Fibroblast of upper back skin (primary cell): ENCODE results near the gene NEURL2.
"Not testable (repeated sequence)": the region's sequence is repeated elsewhere in the genome, so short reads cannot be mapped to it uniquely, and the experiment has no call there.

Experiments
- DNase-seq: peaks from one replicate; pipeline ENCODE4 v3.0.0-alpha.2; 2013

The NEURL2 gene

GRCh38 chr20:45897692-45898091, 6.7 kb upstream of the NEURL2 start:
- DNase-seq, result no peak

GRCh38 chr20:45897289-45897688, 6.3 kb upstream of the NEURL2 start:
- DNase-seq, result no peak

- no peak for DNase-seq
These were observed 5.7 kb upstream of the NEURL2 start for GRCh38 chr20:45896641-45897161.

- no peak for DNase-seq
These were observed 3.8 kb upstream of the NEURL2 start for GRCh38 chr20:45894797-45895196.

GRCh38 chr20:45893831-45894230, 2.8 kb upstream of the NEURL2 start:
- DNase-seq, result no peak

- no peak for DNase-seq
These were observed 2.0 kb upstream of the NEURL2 start for GRCh38 chr20:45892828-45893500.

- peak; percentile 11 for DNase-seq
These were observed 1.2 kb upstream of the NEURL2 start for GRCh38 chr20:45892049-45892825.

- DNase-seq, result peak; percentile 81
These were observed 677 bp downstream of the NEURL2 start for GRCh38 chr20:45890077-45890984.

GRCh38 chr20:45888681-45889080, 2.3 kb downstream of the NEURL2 start:
- DNase-seq, result no peak

GRCh38 chr20:45887346-45887715, 3.7 kb downstream of the NEURL2 start, which contains the start of gene SPATA25:
TSS of gene SPATA25 (minus strand) at chr20:45887622. CDS start at chr20:45887590, 32 bp downstream.
- no peak for DNase-seq

GRCh38 chr20:45886590-45887345, 4.2 kb downstream of the NEURL2 start:
- no peak for DNase-seq

GRCh38 chr20:45883100-45883469, 7.9 kb downstream of the NEURL2 start:
- DNase-seq, result no peak

- DNase-seq, result no peak
These were observed 8.4 kb downstream of the NEURL2 start for GRCh38 chr20:45882469-45883099.

- DNase-seq, result peak; percentile 99
These were observed 9.8 kb downstream of the NEURL2 start, which contains the start of gene ZSWIM1 for GRCh38 chr20:45880988-45881788. TSS of gene ZSWIM1 (plus strand) at chr20:45881227. CDS start at chr20:45882593, 1,366 bp downstream.

GRCh38 chr20:45878076-45878761, 12.8 kb downstream of the NEURL2 start:
- DNase-seq, result no peak

GRCh38 chr20:45874576-45874975, 16.4 kb downstream of the NEURL2 start:
- no peak for DNase-seq

- DNase-seq, result not testable (repeated sequence)
These were observed 16.9 kb downstream of the NEURL2 start for GRCh38 chr20:45874104-45874481.

GRCh38 chr20:45873409-45874103, 17.5 kb downstream of the NEURL2 start:
- DNase-seq, result no peak

- DNase-seq, result no peak
These were observed 18.4 kb downstream of the NEURL2 start for GRCh38 chr20:45872626-45873025.

- peak; percentile 60 for DNase-seq
These were observed 23.2 kb downstream of the NEURL2 start for GRCh38 chr20:45867819-45868176.
